Spleen (tissue), 7 donors: ENCODE measurements around the gene TCEA3.

Experiments used
- POLR2AphosphoS5 ChIP-seq, 3 donors: sonication (generic); formaldehyde crosslinking; IDR thresholded peaks; one replicate each; pipeline ENCODE4 v1.5.1; 2017; ENCODE audit warnings: antibody characterized with exemption in 3 of 3
- TF ChIP-seq, protein P1 (sequence below), 11 experiments: fragments of 200-600 bp in 7 of 11; fragments of 450-650 bp in 4 of 11; sonication (generic) in 4 of 11; IDR thresholded peaks in 8 of 11; conservative IDR thresholded peaks in 3 of 11; 1 replicate in 7 of 11; 2 replicates in 4 of 11; pipeline versions ENCODE4 v1.4.0 to v1.8.0; 2016 to 2021; ENCODE audit warnings: antibody characterized with exemption in 11 of 11, inconsistent platforms in 4 of 11, mild to moderate bottlenecking in 1 of 11
- donor health status: DM: no; HTN: no; CAD: no; lungs with moderate emphysema.
- donor health status: DM: no; HTN: no; CAD: no.
- donor health status: DM: no; HTN: no; CAD: no.

DNA sequence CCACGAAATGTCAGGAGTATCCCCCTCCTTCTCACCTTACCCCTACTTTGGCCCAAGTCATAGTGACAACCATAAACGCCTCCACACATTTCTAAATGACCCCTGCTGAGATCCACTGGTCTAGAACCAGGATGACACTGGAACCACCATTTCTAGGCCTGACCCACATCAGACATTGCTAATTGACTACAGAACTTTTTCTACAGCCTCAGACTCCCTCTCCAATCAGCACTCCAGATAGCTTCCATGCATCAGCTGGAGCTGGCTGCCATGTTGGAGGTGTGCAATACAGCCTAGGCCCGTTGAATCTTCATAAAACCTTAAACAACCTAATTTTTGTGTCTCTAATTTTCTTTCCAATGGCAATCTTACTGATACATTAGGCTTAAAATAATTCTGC lies 18.6 kb downstream of the TCEA3 start:
- TF ChIP-seq, protein P1, sequence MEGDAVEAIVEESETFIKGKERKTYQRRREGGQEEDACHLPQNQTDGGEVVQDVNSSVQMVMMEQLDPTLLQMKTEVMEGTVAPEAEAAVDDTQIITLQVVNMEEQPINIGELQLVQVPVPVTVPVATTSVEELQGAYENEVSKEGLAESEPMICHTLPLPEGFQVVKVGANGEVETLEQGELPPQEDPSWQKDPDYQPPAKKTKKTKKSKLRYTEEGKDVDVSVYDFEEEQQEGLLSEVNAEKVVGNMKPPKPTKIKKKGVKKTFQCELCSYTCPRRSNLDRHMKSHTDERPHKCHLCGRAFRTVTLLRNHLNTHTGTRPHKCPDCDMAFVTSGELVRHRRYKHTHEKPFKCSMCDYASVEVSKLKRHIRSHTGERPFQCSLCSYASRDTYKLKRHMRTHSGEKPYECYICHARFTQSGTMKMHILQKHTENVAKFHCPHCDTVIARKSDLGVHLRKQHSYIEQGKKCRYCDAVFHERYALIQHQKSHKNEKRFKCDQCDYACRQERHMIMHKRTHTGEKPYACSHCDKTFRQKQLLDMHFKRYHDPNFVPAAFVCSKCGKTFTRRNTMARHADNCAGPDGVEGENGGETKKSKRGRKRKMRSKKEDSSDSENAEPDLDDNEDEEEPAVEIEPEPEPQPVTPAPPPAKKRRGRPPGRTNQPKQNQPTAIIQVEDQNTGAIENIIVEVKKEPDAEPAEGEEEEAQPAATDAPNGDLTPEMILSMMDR (IDR thresholded peaks at IDR 0.05 in 8 of 11, conservative IDR thresholded peaks at IDR 0.05 in 3 of 11), result no peak
- TF ChIP-seq POLR2AphosphoS5 (IDR thresholded peaks at IDR 0.05), result no peak
